ENCODE measurements around the gene MAGI3.

MAGI3 gene

DNA sequence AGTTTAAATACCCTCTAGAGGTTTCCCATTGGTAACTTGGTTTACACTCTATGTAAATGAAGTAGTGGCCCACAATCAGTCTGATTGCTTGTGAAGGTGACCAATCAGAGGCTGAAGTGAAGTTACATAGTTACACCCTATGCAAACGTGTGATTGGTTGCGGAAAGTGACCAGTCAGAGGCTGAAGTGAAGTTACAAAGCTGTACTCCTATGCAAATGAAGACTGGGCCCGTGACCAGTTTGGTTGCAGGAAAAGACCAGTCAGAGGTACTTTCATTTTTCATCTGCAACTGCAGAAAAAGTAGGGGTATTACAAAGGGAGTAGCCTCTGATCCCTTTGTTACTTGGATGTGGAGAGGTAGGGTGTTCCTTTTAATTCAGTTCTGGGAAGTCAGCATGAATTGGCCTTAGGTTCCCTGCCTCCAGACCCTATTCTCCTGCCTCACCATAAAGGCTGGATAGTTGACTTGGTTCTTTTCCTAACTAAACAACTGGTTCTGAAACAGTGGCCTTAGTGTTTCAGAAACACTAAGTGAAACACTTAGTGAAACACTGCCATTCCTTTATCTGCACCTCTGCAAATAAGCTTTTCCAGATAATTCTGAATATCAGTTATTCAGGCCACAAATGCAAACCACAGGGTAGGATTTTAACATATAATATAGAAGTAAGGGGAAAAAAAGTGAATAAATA is 39.3 kb downstream of the MAGI3 start:
- ChIA-PET CTCF (no interaction called here), POLR2A (no interaction called here)
- TF ChIP-seq ZNF311 (tag by site-specific recombination; IDR thresholded peaks at IDR 0.05; ENCODE audit: borderline replicate concordance) (no peak), ZNF112 (tag by site-specific recombination; IDR thresholded peaks at IDR 0.05) (no peak), ZNF155 (tag by site-specific recombination; IDR thresholded peaks at IDR 0.05) (no peak), ZFP69B (tag by site-specific recombination; IDR thresholded peaks at IDR 0.05) (no peak), ZNF221 (tag by site-specific recombination; IDR thresholded peaks at IDR 0.05; ENCODE audit: borderline replicate concordance) (no peak)
- Histone ChIP-seq H3K36me3 (ENCODE audit: control insufficient read depth in 2 of 2, insufficient read depth in 1 of 2, low read length in 2 of 2) (no peaks in the 10 kb centered on the region), H3K27ac (ENCODE audit: extremely low read depth, low read depth, low read length) (no peak overlapping the region), H3K9me3 (ENCODE audit: control insufficient read depth, insufficient read depth, low read depth, low read length) (no peaks in the 10 kb centered on the region), H3K4me1 (ENCODE audit: control insufficient read depth, insufficient read depth, low read length) (peaks cover 2% of the 10 kb centered on the region; the same call in 1 of the 2 replicates), H3K4me3 (ENCODE audit: low read depth, low read length) (no peak overlapping the region)

- CTCF ChIA-PET = interaction anchor here (0.7 to 1.1 kb wide), 3 partner anchors 8 to 41 kb away, joined by 3 to 6 read pairs (median 3); no protein-coding TSS in a partner anchor
- no peak overlapping the region for H3K27ac ChIP-seq (ENCODE audit: extremely low read depth, low read depth, low read length)
- H3K4me1 ChIP-seq (ENCODE audit: control insufficient read depth, insufficient read depth, low read length) = peaks cover 2% of the 10 kb centered on the region; the same call in 1 of the 2 replicates
- no peaks in the 10 kb centered on the region for H3K36me3 ChIP-seq (ENCODE audit: control insufficient read depth in 2 of 2, insufficient read depth in 1 of 2, low read length in 2 of 2)
- no peak overlapping the region for H3K4me3 ChIP-seq (ENCODE audit: low read depth, low read length)
- TF ChIP-seq ZNF747 (tag by site-specific recombination; IDR thresholded peaks at IDR 0.05) (no peak), HOXD13 (CRISPR knock-in tag; IDR thresholded peaks at IDR 0.05; ENCODE audit: borderline replicate concordance) (no peak), ZNF558 (tag by site-specific recombination; IDR thresholded peaks at IDR 0.05) (no peak), ZNF768 (tag by site-specific recombination; IDR thresholded peaks at IDR 0.05) (no peak), ZSCAN16 (tag by site-specific recombination; IDR thresholded peaks at IDR 0.05) (no peak), ZNF169 (tag by site-specific recombination; IDR thresholded peaks at IDR 0.05) (no peak), ZNF184 (tag by site-specific recombination; IDR thresholded peaks at IDR 0.05) (no peak)
- no peaks in the 10 kb centered on the region for H3K9me3 ChIP-seq (ENCODE audit: control insufficient read depth, insufficient read depth, low read depth, low read length)
- POLR2A ChIA-PET = no interaction called here
Measured at GRCh38 chr1:113433184-113433583, 42.9 kb downstream of the MAGI3 start.

GRCh38 chr1:113434081-113434873 is 44.0 kb downstream of the MAGI3 start:
- H3K4me3 ChIP-seq (ENCODE audit: low read depth, low read length) = no peak overlapping the region
- no peaks in the 10 kb centered on the region for H3K36me3 ChIP-seq (ENCODE audit: control insufficient read depth in 2 of 2, insufficient read depth in 1 of 2, low read length in 2 of 2)
- no peaks in the 10 kb centered on the region for H3K9me3 ChIP-seq (ENCODE audit: control insufficient read depth, insufficient read depth, low read depth, low read length)
- POLR2A ChIA-PET = no interaction called here
- peaks cover 2% of the 10 kb centered on the region; the same call in 1 of the 2 replicates for H3K4me1 ChIP-seq (ENCODE audit: control insufficient read depth, insufficient read depth, low read length)
- CTCF ChIA-PET = interaction anchor here (1.0 to 1.1 kb wide), 2 partner anchors 43 to 294 kb away, joined by 3 to 4 read pairs; no protein-coding TSS in a partner anchor
- no peak for TF ChIP-seq ZBTB48 (tag by site-specific recombination; IDR thresholded peaks at IDR 0.05)
- no peak for TF ChIP-seq EGR2 (tag by site-specific recombination; IDR thresholded peaks at IDR 0.05; ENCODE audit: low read depth)
- TF ChIP-seq ZNF596 (tag by site-specific recombination; IDR thresholded peaks at IDR 0.05) = no peak
- TF ChIP-seq, protein P1, sequence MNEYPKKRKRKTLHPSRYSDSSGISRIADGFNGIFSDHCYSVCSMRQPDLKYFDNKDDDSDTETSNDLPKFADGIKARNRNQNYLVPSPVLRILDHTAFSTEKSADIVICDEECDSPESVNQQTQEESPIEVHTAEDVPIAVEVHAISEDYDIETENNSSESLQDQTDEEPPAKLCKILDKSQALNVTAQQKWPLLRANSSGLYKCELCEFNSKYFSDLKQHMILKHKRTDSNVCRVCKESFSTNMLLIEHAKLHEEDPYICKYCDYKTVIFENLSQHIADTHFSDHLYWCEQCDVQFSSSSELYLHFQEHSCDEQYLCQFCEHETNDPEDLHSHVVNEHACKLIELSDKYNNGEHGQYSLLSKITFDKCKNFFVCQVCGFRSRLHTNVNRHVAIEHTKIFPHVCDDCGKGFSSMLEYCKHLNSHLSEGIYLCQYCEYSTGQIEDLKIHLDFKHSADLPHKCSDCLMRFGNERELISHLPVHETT (tag by site-specific recombination; IDR thresholded peaks at IDR 0.05) = no peak
- no peak for TF ChIP-seq ZNF529 (tag by site-specific recombination; IDR thresholded peaks at IDR 0.05; ENCODE audit: insufficient replicate concordance)
- TF ChIP-seq, protein P2, sequence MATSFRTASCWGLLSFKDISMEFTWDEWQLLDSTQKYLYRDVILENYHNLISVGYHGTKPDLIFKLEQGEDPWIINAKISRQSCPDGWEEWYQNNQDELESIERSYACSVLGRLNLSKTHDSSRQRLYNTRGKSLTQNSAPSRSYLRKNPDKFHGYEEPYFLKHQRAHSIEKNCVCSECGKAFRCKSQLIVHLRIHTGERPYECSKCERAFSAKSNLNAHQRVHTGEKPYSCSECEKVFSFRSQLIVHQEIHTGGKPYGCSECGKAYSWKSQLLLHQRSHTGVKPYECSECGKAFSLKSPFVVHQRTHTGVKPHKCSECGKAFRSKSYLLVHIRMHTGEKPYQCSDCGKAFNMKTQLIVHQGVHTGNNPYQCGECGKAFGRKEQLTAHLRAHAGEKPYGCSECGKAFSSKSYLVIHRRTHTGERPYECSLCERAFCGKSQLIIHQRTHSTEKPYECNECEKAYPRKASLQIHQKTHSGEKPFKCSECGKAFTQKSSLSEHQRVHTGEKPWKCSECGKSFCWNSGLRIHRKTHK (tag by site-specific recombination; IDR thresholded peaks at IDR 0.05) = no peak
- no peak for TF ChIP-seq ZNF366 (tag by site-specific recombination; conservative IDR thresholded peaks at IDR 0.05)
- no peak for TF ChIP-seq ZSCAN16 (tag by site-specific recombination; IDR thresholded peaks at IDR 0.05)
- no peak for TF ChIP-seq ZNF112 (tag by site-specific recombination; IDR thresholded peaks at IDR 0.05)
- TF ChIP-seq, protein P3, sequence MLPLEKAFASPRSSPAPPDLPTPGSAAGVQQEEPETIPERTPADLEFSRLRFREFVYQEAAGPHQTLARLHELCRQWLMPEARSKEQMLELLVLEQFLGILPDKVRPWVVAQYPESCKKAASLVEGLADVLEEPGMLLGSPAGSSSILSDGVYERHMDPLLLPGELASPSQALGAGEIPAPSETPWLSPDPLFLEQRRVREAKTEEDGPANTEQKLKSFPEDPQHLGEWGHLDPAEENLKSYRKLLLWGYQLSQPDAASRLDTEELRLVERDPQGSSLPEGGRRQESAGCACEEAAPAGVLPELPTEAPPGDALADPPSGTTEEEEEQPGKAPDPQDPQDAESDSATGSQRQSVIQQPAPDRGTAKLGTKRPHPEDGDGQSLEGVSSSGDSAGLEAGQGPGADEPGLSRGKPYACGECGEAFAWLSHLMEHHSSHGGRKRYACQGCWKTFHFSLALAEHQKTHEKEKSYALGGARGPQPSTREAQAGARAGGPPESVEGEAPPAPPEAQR (tag by site-specific recombination; IDR thresholded peaks at IDR 0.05) = no peak
- TF ChIP-seq ZNF747 (tag by site-specific recombination; IDR thresholded peaks at IDR 0.05) = no peak
- TF ChIP-seq, protein P4, sequence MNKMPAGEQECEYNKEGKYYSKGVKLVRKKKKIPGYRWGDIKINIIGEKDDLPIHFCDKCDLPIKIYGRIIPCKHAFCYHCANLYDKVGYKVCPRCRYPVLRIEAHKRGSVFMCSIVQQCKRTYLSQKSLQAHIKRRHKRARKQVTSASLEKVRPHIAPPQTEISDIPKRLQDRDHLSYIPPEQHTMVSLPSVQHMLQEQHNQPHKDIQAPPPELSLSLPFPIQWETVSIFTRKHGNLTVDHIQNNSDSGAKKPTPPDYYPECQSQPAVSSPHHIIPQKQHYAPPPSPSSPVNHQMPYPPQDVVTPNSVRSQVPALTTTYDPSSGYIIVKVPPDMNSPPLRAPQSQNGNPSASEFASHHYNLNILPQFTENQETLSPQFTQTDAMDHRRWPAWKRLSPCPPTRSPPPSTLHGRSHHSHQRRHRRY (tag by site-specific recombination; IDR thresholded peaks at IDR 0.05) = no peak
- no peak for TF ChIP-seq ZNF214 (tag by site-specific recombination; IDR thresholded peaks at IDR 0.05; ENCODE audit: borderline replicate concordance)
- TF ChIP-seq ZNF311 (tag by site-specific recombination; IDR thresholded peaks at IDR 0.05; ENCODE audit: borderline replicate concordance) = no peak
- no peak overlapping the region for H3K27ac ChIP-seq (ENCODE audit: extremely low read depth, low read depth, low read length)
